IMR-90 (cell line): Measurements from ENCODE around the gene BTNL2. TPM values are rescaled to one million over a fixed set of nuclear protein-coding genes. Genes with fewer than 3 reads are reported as not detected.

Source experiments
- ATAC-seq: fragments of 200-7000 bp; cut with Tn5 transposase; 2 replicates; pipeline ENCODE4 v1.9.1; 2020; ENCODE audit warnings: low read depth, mild to moderate bottlenecking, moderate library complexity
- BruUV-seq: library from RNA; stranded (reverse); fragments of 400-500 nt; replicated peaks from 2 replicates; lab custom pipeline; 2021; lab: Mats Ljungman, UMichigan
- CTCF ChIA-PET: fragments of 300-600 bp; formaldehyde crosslinking; extraction: SDS; loops from one replicate; lab custom pipeline; 2021; ENCODE audit warnings: antibody characterized with exemption; lab: Yijun Ruan, JAX
- POLR2A ChIA-PET: fragments of 300-600 bp; sonication (Branson Sonifier 250); formaldehyde crosslinking; loops from one replicate; lab custom pipeline; 2022; ENCODE audit warnings: antibody characterized with exemption; ENCODE audit not compliant: unreplicated experiment; lab: Charles Lee
- DNase-seq: peaks from one replicate; pipeline ENCODE4 v3.0.0; 2013
- H2AFZ ChIP-seq: replicated peaks from 2 replicates; pipeline ENCODE3; 2013; ENCODE audit warnings: low read length, mild to moderate bottlenecking; ENCODE audit not compliant: poor library complexity
- H2AK5ac ChIP-seq: 2 replicates; pipeline ENCODE4 v1.6.1; 2013; ENCODE audit warnings: low read depth, low read length, inconsistent platforms
- H2AK9ac ChIP-seq: replicated peaks from 2 replicates; pipeline ENCODE3; 2013; ENCODE audit warnings: mild to moderate bottlenecking, low read depth, low read length, moderate library complexity; ENCODE audit not compliant: poor library complexity
- H2BK120ac ChIP-seq: 2 replicates; pipeline ENCODE4 v1.6.1; 2013; ENCODE audit warnings: low read depth, low read length, inconsistent platforms
- H2BK15ac ChIP-seq: 3 replicates; pipeline ENCODE4 v1.6.1; 2013; ENCODE audit warnings: low read depth, low read length, inconsistent platforms
- H2BK20ac ChIP-seq: 2 replicates; pipeline ENCODE4 v1.6.1; 2013; ENCODE audit warnings: low read depth, mild to moderate bottlenecking, inconsistent platforms, low read length, moderate library complexity
- H2BK5ac ChIP-seq: 2 replicates; pipeline ENCODE4 v1.6.1; 2013; ENCODE audit warnings: mild to moderate bottlenecking, low read depth, low read length, inconsistent platforms; ENCODE audit not compliant: poor library complexity, severe bottlenecking
- H3K14ac ChIP-seq: replicated peaks from 2 replicates; pipeline ENCODE4 v1.6.1; 2013; ENCODE audit warnings: low read depth, low read length, inconsistent platforms
- H3K18ac ChIP-seq: 2 replicates; pipeline ENCODE4 v1.6.1; 2013; ENCODE audit warnings: low read depth, low read length, control low read depth
- H3K23ac ChIP-seq: 2 replicates; pipeline ENCODE4 v1.6.1; 2013; ENCODE audit warnings: low read depth, low read length, inconsistent platforms
- H3K27ac ChIP-seq: 2 replicates; pipeline ENCODE4 v1.5.1; 2013; ENCODE audit warnings: mild to moderate bottlenecking, control low read depth, low read length; ENCODE audit not compliant: insufficient read depth
- H3K27me3 ChIP-seq: 2 replicates; pipeline ENCODE4 v1.6.1; 2013; ENCODE audit warnings: low read length; ENCODE audit not compliant: control insufficient read depth, insufficient read depth
- H3K36me3 ChIP-seq: 2 replicates; pipeline ENCODE4 v1.6.1; 2013; ENCODE audit warnings: low read length, mixed read lengths; ENCODE audit not compliant: control insufficient read depth, insufficient read depth
- H3K4ac ChIP-seq: 2 replicates; pipeline ENCODE4 v1.6.1; 2013; ENCODE audit warnings: low read depth, low read length, inconsistent platforms
- H3K4me1 ChIP-seq: 2 replicates; pipeline ENCODE4 v1.6.1; 2013; ENCODE audit warnings: low read length, mixed read lengths; ENCODE audit not compliant: control insufficient read depth, insufficient read depth
- H3K4me2 ChIP-seq: 2 replicates; pipeline ENCODE4 v1.6.1; 2013; ENCODE audit warnings: low read depth, mild to moderate bottlenecking, control low read depth, low read length, moderate library complexity
- H3K4me3 ChIP-seq: 2 replicates; pipeline ENCODE4 v1.5.1; 2013; ENCODE audit warnings: low read depth, mild to moderate bottlenecking, control low read depth, low read length, moderate library complexity; ENCODE audit not compliant: insufficient read depth
- H3K56ac ChIP-seq: 2 replicates; pipeline ENCODE4 v1.6.1; 2013; ENCODE audit warnings: low read length, inconsistent platforms; ENCODE audit not compliant: insufficient read depth; ENCODE audit errors: extremely low read depth
- H3K79me1 ChIP-seq, 2 experiments: 2 replicates each; pipeline ENCODE4 v1.6.1; 2013; ENCODE audit warnings: low read length in 2 of 2, inconsistent platforms in 1 of 2, low read depth in 1 of 2
- H3K9ac ChIP-seq: 2 replicates; pipeline ENCODE4 v1.6.1; 2013; ENCODE audit warnings: low read depth, low read length, control low read depth
- H3K9me1 ChIP-seq: 2 replicates; pipeline ENCODE4 v1.6.1; 2013; ENCODE audit warnings: low read length, inconsistent platforms; ENCODE audit not compliant: insufficient read depth
- H3K9me3 ChIP-seq: 2 replicates; pipeline ENCODE4 v1.6.1; 2013; ENCODE audit warnings: low read length; ENCODE audit not compliant: control insufficient read depth, insufficient read depth
- H4K20me1 ChIP-seq: 2 replicates; pipeline ENCODE4 v1.6.1; 2013; ENCODE audit warnings: low read length, inconsistent platforms; ENCODE audit not compliant: insufficient read depth
- H4K5ac ChIP-seq: 2 replicates; pipeline ENCODE4 v1.6.1; 2013; ENCODE audit warnings: mild to moderate bottlenecking, low read depth, low read length, control low read depth
- H4K8ac ChIP-seq, 2 experiments: 2 replicates each; pipeline ENCODE4 v1.6.1; 2013; ENCODE audit warnings: low read depth in 2 of 2, low read length in 2 of 2, control low read depth in 1 of 2, inconsistent platforms in 1 of 2
- H4K91ac ChIP-seq: 2 replicates; pipeline ENCODE4 v1.6.1; 2013; ENCODE audit warnings: low read depth, low read length, inconsistent platforms; ENCODE audit not compliant: insufficient read depth
- CHD1 ChIP-seq: IDR thresholded peaks from 2 replicates; pipeline ENCODE4 v1.6.1; 2012; ENCODE audit warnings: low read depth, low read length, improper control_type of control experiment
- MAFK ChIP-seq: IDR thresholded peaks from 2 replicates; pipeline ENCODE4 v1.6.1; 2012; ENCODE audit warnings: low read depth, low read length, improper control_type of control experiment
- WGBS, 2 experiments: methylation state at CpG; one replicate each; pipeline versions ENCODE4 v1.1.5 to v1.1.7; 2013; ENCODE audit warnings: missing lambda C conversion rate in 2 of 2; ENCODE audit not compliant: insufficient read length in 1 of 2; ENCODE audit errors: extremely low coverage in 2 of 2; 5-methylcytosine and 5-hydroxymethylcytosine counted together
- dilution Hi-C: fragments of 300-500 bp; cut with HindIII; formaldehyde crosslinking; loops from one replicate; pipeline ENCODE4 v1.14.3; 2018; ENCODE audit warnings: low sequenced_read_pairs; ENCODE audit not compliant: unreplicated experiment
- in situ Hi-C: fragments of 300-500 bp; cut with MboI; formaldehyde crosslinking; loops from 3 replicates; pipeline ENCODE4 v1.14.3; 2019; ENCODE audit warnings: low sequenced_read_pairs, inconsistent platforms, mixed read lengths
- intact Hi-C: fragments of 100-400 bp; cut with micrococcal nuclease; formaldehyde crosslinking; loops from 2 replicates; pipeline ENCODE4 v1.10.0; 2022
- polyA plus RNA-seq, 3 experiments: library from polyadenylated mRNA; depleted of rRNA; stranded (reverse); fragments of >200 nt; gene quantifications; 2 replicates each; pipeline ENCODE4 v1.2.3, GENCODE V29; 2012; ENCODE audit warnings: low replicate concordance in 1 of 3
- total RNA-seq: library from RNA; depleted of rRNA; stranded (reverse); fragments of >200 nt; gene quantifications from 2 replicates; pipeline ENCODE4 v1.2.3, GENCODE V29; 2012

BTNL2 gene
- total and polyA plus RNA-seq, 2 of the 4 experiments (the other 2 are of a cell fraction): not detected

- Histone ChIP-seq H3K4me3 (no peak overlapping the region), H3K79me1 (no peaks in the 10 kb centered on the region), H2BK5ac (no peak overlapping the region), H2BK120ac (no peak overlapping the region), H2AK5ac (no peak overlapping the region), H3K9me3 (no peaks in the 10 kb centered on the region), H3K27ac (no peak overlapping the region), H2AFZ (no peak overlapping the region), H3K9me1 (no peaks in the 10 kb centered on the region), H3K4me2 (no peak overlapping the region), H2AK9ac (no peak overlapping the region), H2BK15ac (no peak overlapping the region), H4K91ac (no peak overlapping the region), H4K5ac (no peak overlapping the region), H3K9ac (no peak overlapping the region), H3K4me1 (no peaks in the 10 kb centered on the region), H4K8ac (no peak overlapping the region), H4K20me1 (no peaks in the 10 kb centered on the region), H3K36me3 (no peaks in the 10 kb centered on the region), H3K23ac (no peak overlapping the region), H3K4ac (no peak overlapping the region), H2BK20ac (no peak overlapping the region), H3K56ac (no peak overlapping the region), H3K14ac (no peak overlapping the region), H3K18ac (no peak overlapping the region), H3K27me3 (no peaks in the 10 kb centered on the region; the same call in 1 of the 2 replicates)
- intact Hi-C loops: loop anchor here (5.0 kb wide), 3 partner anchors 271 to 436 kb away; no protein-coding TSS in a partner anchor
- CTCF ChIA-PET: interaction anchor here (0.5 kb wide), 1 partner anchor 41 kb away, joined by 3 read pairs; no protein-coding TSS in a partner anchor
- no peak for TF ChIP-seq CHD1
- peak; percentile 86 for TF ChIP-seq MAFK
- dilution Hi-C loops: no loop called here
- POLR2A ChIA-PET: no interaction called here
- ATAC-seq: no peak
- WGBS, 2 experiments: no CpG with 5 or more reads among the region's 3 CpGs
- in situ Hi-C loops: no loop called here
- no peak for DNase-seq
- BruUV-seq: no TSS peak
These were observed 24.2 kb upstream of the BTNL2 start for GRCh38 chr6:32431142-32431541.
